ENCODE measurements around the gene IL18R1.

The IL18R1 gene, protein sequence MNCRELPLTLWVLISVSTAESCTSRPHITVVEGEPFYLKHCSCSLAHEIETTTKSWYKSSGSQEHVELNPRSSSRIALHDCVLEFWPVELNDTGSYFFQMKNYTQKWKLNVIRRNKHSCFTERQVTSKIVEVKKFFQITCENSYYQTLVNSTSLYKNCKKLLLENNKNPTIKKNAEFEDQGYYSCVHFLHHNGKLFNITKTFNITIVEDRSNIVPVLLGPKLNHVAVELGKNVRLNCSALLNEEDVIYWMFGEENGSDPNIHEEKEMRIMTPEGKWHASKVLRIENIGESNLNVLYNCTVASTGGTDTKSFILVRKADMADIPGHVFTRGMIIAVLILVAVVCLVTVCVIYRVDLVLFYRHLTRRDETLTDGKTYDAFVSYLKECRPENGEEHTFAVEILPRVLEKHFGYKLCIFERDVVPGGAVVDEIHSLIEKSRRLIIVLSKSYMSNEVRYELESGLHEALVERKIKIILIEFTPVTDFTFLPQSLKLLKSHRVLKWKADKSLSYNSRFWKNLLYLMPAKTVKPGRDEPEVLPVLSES

DNA sequence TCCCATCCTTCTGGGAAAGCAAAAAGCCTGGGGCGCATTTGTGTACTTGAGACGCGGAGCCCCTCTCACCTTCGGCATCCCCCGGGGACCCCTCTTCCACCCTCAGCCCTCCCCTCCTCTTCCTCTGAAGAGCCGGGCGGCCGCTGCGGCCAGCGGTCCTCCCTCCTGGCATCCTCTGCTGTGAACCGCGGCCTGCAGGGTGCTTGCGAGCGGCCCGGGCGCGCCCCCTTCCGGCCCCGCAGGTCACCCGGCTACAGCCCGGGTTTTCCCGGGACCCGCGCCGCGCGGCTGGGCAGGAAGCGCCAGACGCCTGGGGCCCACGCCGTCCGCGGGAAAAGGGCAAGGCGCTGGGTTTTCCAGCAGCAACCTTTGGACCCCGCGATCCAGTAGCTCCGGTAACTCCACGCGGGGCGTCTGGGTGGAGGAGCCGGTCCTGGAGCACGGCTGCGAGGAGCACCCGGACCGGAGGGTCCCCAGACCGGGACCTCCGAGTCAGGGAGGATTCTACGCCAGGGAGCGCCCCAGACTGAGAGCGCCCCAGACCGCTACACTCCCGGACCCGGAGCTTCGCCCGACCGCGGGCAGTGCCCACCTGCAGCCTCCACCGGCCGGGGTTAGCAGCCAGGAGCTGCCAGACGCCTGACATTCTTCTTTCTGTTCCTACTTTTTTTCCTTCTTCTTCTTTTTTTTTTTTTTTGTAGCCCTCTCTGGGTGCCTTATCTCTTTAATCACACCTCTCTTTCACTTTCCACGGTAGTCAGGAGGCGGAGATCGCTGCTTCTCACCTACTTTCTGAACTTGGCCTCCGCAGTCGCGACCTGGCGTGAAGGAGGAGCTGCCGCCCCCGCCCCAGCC, at the start of gene IL18R1:
IL18R1 (plus strand) TSS at position 271 of the 855 bp plus-strand sequence. CDS start 6,865 bp downstream, outside the sequence.
- peak; percentile 60 for DNase-seq (ENCODE audit: low spot score)

DNA sequence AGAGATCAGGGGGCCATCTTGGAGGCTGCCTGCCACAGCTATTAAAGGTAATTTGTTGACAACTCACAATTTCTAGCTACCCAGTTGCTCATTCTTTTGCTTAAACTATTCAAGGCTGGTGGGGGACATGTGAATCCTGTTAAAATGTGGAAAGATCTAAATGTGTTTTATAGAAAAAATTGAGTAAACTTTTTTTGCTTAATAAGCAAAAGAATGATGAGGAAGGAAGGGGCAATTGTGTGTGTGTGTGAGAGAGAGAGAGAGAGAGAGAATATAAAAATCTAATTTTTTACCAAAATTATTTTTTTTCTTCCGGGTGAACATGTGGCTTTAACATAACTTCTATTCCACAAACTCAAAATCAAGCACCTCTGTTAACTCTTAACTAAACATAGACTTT, 49.5 kb upstream of the IL18R1 start:
- DNase-seq (ENCODE audit: low spot score): no peak

DNA sequence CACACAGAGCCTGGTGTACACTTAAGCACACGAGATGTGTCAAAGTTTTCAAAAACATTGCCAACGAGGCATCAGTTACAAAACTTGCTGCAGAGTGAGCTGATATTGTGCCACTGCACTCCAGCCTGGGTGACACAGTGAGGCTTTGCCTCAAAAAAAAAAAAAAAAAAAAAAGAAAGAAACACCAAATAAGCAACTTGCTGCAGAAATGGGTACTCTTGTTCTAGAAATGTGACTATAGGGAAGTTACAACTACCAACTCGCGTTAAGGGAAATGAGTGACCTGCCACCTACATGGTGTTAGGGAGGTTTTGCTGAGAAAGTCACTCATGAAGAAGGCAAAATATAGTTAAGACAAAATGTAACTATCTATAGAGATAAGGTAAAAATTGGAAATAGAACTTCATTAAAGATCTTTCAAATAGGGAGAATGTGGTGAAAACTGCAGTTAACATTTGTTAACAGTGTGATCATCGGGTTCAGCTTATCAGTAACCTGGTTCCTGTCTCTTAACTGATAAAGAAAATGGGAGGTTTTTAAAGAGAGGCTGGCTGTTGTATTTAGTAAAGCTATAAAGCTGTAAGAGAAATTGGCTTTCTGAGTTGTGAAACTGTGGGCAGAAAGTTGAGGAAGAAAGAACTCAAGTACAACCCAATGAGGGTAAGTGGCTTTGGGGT, 44.5 kb upstream of the IL18R1 start, which contains the start of gene IL1RL1:
IL1RL1 (plus strand) TSS at position 600 of the 677 bp plus-strand sequence. CDS start 26,702 bp downstream, outside the sequence.
- DNase-seq (ENCODE audit: low spot score): no peak

DNA sequence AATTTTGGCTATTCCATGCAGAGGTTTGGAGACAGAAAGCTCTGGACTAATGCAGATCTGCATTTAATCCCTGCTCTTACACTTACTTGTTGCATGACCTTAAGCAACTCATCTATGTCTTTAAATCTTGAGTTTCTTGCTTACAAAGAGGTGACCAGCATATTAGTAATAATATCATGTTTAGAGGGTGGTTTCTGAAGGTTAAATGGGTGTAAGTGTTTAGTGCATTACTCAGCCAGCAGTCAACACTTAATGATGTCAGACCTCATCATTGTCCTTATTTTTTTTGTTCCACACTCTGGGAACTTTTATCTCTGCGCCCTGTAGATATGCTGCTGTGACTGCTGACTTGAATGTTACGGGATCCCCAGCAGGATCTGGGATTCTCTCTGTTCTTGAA, 42.6 kb upstream of the IL18R1 start:
- DNase-seq (ENCODE audit: low spot score): no peak

DNA sequence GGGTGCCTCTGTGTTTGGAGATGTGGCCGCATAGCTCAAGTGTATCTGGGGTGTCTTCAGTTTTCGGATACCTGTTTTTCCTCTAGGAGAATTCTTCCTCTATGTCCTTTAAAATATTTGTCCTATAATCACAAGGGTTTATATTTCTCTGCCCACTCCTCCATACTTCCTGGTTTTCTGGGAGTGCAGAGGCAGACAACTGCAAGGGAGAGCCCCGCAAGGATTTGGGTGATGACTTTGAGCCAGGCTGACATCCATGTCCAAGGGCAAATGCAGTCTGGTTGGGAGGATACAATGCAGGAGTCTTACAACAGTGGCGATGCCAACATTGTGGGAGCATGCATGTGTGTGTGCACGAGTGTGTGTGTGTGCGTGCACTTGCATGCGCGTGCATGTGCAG, 42.1 kb upstream of the IL18R1 start:
- DNase-seq (ENCODE audit: low spot score): no peak

DNA sequence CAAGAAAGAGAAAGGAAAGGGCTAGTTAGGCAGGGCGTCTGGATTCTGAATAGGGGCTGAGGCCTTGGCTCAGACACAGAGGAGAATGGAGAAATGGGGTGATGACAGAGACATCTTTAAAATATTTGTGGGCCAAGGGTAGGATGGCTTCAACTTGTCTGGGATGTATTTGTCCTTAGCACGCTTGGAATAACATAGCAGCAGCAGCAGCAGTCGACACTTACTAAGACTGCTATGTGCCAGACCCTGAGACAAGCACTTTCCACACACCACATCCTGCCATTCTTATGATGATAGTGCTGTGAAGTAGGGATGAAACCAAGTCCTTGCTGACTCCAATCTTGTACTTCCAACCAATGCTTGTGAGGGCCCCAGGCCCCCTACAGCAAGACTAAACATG, 41.6 kb upstream of the IL18R1 start:
- DNase-seq (ENCODE audit: low spot score): no peak

DNA sequence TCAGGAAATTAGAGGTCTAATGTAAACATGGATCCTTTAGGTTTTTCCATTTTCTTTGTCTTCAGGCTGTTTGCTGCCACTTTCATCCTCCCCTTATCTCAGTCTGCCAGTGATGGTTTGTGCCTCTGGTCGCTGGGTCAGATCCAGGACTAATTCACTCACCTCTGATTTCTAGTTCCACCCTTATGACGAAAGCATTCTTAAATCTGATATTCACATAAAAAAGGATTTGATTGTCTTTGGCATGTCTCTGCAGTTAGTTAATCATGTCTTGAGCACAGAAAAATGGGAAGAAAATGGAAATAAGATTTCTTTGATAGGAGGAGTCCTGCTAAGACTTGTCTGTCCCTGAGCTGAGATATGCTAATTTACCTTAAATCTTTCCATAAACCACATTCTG, 39.7 kb upstream of the IL18R1 start:
- no peak for DNase-seq (ENCODE audit: low spot score)

DNA sequence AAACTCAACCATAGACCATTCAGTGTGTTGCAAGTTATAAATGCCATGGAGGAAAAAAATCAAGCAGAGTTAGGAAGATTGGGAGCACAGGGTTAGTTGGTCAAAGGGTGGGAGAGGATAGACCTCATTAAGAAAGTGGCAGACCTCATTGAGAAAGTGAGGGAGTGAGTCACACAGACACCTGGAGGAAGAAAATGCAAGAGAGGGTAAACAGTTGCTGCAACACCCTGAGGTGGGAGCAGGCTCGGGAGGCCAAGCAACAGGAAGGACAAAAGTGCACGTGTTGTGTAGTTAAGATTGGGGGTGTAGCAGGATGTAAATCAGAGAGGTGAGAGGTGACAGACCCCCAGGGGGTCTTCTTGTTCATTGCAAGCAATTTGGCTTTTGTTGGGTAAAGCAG, 37.9 kb upstream of the IL18R1 start:
- no peak for DNase-seq (ENCODE audit: low spot score)

DNA sequence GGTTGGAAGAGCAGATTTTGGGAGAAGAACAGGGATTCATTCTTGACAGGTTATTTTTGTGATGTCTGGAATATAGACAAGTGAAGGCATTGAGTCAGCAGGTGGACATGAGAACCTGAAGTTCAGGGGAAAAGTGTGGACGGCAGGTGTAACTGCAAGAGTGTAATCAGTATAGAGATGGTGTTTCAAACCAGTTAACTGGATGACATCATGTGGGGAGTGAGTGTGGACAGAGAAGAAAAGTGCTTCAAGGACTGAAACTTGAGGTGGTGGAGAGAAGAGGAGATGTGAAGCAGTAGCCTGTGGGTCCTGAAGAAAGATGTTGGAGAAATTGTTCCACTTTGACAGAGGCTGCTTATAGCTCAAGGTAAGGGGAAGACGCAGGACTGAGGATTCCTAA, 37.2 kb upstream of the IL18R1 start:
- no peak for DNase-seq (ENCODE audit: low spot score)

DNA sequence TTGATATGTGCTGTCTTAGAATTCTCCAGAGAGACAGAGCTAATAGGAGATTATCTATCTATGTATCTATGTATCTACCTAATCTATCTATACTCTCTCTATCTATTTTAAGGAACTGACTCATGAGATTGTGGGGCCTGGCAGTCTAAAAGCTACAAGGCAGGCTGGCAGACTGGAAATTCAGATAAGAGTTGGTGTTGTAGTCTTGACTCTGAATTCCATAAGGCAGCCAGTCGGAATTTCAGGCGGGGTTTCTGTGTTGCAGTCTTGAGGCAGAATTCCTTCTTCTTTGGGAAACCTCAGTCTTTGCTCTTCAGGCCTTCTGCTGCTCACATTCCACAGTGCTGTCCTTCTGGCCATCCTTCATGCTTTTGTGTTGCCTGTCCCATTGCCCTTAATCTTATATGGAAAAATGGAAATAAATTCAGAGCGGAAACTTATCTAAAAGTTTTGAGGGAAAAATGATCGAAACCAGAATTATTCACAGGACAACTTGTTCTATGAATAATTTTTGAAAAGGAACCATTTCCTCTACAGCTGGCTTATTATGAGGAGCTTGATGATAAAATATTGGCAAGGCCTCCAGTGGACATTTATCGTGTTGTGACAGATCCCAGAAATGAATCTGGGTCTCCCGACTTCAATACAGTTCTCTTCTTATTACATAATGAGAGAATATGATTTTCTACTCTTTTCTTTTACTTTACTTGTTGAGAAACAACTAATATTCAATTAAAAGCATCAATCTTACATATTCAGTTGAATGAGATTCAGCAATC, 33.5 kb upstream of the IL18R1 start:
- DNase-seq (ENCODE audit: low spot score): no peak

DNA sequence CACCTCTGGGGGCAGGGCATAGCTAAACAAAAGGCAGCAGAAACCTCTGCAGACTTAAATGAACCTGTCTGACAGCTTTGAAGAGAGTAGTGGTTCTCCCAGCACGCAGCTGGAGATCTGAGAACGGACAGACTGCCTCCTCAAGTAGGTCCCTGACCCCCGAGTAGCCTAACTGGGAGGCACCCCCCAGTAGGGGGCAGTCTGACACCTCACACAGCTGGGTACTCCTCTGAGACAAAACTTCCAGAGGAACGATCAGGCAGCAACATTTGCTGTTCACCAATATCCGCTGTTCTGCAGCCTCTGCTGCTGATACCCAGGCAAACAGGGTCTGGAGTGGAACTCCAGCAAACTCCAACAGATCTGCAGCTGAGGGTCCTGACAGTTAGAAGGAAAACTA, 30.7 kb upstream of the IL18R1 start:
- peak; percentile 17 for DNase-seq (ENCODE audit: low spot score)

DNA sequence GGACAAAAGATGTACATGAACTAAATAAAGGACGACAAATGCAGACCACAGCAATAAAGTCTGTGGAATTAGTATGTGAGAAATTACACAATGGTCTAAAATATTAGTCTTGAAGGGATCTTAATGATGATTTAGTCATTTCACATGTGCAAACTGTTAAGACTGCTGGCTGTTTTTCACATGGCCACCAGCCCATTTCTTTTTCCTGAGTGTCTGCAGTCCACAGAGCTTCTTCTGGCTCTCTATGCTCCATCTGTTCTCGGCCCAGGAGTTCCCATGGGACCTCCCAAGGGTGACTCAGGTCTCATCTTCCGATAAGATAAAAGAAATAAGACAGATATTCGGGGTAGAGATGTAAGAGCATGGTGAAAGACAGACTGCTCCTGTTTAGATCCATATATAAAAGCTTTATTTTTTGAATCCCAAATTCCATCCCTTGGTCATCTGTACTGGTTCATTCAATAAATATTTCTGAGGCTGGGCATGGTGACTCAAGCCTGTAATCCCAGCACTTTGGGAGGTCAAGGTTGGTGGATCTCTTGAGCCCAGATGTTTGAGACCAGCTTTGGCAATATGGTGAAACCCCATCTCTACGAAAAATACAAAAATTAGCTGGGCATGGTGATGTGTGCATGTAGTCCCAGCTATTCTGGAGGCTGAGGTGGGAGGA, 24.1 kb upstream of the IL18R1 start:
- DNase-seq (ENCODE audit: low spot score): no peak

DNA sequence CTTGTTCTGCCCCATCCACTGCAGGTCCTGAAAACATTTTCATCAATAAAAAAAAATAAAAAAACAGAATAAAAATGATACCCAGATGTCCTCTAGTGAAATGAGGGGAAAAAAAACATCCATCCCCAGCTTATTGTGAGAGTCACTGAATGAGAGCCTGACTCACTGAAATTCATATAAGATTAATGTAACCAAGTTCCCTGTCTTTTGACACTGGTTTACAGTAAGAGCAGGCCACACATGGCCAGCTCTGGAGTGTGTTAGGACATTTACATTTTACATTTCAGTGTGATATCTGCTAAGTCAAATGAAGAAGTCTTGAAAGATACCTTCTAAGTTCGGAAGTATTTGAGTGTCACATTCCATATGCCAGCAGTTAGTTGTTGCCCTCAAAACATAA, 21.1 kb upstream of the IL18R1 start:
- no peak for DNase-seq (ENCODE audit: low spot score)

DNA sequence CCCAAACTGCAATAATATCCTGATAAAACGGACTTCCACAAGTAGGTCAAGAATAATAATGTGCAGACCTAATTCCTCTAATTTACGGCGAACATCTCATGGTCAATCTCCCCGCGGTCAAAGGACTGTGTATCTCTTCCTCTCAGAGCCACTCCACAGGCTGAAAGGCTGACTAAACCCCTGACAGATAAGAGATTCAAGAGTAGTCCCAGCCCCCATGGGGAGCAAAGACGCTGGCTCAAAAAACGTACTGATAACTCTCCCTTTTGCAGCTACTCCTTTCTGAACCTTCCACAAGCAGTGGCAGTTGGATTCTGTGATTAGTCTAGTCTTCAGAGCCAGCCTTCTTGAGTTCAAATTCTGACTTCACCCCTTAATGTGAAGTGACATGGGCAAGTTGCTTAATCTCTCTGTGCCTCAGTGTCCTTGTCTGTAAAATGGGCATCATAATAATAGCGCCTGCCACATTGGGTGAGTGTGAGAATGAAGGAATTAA, 19.7 kb upstream of the IL18R1 start:
- DNase-seq (ENCODE audit: low spot score): no peak

DNA sequence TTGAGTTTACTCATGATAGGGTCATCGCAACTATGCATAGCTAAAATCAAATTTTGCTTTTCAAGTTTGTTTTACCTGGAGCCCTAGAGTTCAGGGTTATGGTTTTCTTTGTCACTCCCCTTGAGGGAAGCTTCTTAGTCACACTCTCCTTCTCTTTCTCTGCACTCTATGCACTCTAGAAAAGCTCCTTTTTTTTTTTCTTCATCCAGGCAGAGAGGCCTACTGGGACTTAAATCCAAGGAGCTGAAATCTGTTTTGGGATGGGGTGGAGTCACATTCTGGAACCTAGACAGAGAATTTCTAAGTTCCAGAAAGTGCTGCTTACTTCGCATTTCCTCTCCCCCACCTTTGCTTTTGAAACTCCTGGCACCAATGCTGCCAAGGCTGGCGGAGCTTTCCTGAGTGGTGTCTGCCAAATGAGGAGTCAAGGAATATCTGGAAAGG, 19.1 kb upstream of the IL18R1 start:
- no peak for DNase-seq (ENCODE audit: low spot score)

DNA sequence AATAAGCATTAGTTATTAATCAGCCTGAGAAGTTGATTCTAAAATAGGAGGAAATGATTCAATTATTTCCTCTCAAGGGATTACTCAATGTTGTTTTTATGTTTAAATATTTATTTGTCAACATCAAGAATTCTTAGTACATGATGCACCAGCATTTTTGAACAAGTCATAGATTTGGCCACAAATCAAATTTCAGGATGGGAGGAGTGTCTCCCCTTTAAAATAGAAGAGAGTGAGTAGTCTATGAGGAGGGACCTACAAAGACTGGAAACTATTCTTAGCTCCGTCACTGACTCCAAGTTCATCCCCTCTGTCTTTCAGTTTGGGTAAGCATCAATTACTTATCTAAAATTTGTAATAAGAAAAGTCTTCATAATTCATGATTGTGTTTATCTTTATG, 18.6 kb upstream of the IL18R1 start:
- no peak for DNase-seq (ENCODE audit: low spot score)

DNA sequence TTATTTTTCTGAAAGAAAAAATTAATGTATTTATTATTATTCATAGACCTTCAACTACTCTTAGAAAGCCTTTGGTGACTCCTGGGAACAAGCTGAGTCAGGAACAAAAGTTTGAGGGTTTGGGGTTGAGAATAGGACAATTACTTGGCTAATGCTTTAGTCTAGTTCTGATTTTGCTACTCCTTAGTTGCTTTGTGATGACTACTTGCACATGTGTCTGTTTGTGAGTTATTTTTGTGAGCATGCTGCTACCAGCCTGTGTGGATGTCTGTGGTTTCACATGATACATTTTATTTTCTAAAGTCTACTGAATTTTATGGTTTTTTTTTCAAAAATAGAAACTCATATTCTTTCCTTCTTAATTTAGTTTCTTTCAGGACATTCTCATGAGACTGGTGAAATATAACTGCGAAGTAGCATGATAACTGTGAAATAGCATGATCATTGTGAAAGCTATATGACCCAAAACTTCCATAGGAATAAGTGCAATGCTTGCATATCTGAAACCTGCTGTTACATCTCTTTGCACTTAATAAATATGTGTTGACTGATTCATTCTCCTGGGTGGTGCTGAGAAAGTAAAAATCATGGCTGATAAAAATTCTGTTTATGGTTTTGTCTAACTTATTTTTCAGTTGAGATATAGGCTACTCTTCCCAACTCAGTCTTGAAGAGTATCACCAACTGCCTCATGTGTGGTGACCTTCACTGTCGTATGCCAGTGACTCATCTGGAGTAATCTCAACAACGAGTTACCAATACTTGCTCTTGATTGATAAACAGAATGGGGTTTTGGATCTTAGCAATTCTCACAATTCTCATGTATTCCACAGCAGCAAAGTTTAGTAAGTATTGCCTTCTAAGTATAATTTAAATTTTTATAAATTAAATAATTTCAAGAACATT, 17.9 kb upstream of the IL18R1 start:
- no peak for DNase-seq (ENCODE audit: low spot score)

DNA sequence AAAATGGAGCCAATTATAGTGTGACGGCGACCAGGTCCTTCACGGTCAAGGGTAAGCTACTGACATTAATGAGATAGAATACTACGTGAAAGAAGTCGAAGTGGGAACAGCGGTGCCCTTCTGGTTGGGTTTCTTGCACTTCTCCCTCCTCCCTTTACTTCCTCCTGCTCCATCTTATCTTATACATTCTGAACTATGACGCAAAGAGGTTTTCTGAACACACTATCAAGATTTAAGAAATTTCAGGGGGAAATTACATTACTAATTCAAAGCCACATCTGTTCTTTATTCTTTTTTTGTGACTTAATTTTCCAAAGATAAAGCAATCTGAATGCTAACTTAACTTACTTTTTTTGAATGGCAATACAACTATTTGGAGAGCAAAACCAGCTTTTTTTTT, 14.8 kb upstream of the IL18R1 start:
- DNase-seq (ENCODE audit: low spot score): no peak

DNA sequence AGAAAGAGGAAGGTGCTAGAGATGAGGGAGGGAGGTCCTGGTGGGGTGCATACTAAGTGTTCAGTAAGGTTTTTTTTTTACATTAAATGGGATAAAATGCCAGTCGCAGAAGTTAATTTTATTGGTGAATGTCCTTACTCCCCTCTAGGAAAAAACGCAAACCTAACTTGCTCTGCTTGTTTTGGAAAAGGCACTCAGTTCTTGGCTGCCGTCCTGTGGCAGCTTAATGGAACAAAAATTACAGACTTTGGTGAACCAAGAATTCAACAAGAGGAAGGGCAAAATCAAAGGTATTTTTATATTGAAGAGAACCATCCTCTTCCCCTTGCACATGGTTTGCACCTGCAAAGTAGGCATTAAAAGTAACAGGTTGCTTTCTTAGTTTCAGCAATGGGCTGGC, 12.7 kb upstream of the IL18R1 start:
- no peak for DNase-seq (ENCODE audit: low spot score)

DNA sequence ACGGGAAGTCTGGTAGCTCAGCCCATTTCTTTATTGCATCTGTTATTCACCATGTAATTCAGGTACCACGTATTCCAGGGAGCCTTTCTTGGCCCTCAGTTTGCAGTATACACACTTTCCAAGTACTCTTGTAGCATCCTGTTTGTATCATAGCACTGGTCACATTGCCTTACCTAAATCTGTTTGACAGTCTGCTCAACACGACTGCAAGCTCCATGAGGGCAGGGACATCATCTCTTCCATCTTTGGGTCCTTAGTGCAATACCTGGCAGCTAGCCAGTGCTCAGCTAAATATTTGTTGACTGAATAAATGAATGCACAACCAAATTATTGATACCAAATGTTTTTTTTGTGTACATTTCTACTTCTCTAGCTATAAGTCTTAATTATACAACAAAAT, 11.2 kb upstream of the IL18R1 start:
- DNase-seq (ENCODE audit: low spot score): no peak

Measured in CD4-positive, alpha-beta T cell treated with Interleukin-2 at 100 ng/mL for 4 hours (primary cell).